Measurements from ENCODE around the gene ARHGAP9. TPM values are rescaled to one million over a fixed set of nuclear protein-coding genes. Genes with fewer than 3 reads are reported as not detected.
"Not testable (repeated sequence)": the region's sequence is repeated elsewhere in the genome, so short reads cannot be mapped to it uniquely, and the experiment has no call there.

ARHGAP9 gene
- total RNA-seq, 1 donor from 2014 or later: not detected

DNA sequence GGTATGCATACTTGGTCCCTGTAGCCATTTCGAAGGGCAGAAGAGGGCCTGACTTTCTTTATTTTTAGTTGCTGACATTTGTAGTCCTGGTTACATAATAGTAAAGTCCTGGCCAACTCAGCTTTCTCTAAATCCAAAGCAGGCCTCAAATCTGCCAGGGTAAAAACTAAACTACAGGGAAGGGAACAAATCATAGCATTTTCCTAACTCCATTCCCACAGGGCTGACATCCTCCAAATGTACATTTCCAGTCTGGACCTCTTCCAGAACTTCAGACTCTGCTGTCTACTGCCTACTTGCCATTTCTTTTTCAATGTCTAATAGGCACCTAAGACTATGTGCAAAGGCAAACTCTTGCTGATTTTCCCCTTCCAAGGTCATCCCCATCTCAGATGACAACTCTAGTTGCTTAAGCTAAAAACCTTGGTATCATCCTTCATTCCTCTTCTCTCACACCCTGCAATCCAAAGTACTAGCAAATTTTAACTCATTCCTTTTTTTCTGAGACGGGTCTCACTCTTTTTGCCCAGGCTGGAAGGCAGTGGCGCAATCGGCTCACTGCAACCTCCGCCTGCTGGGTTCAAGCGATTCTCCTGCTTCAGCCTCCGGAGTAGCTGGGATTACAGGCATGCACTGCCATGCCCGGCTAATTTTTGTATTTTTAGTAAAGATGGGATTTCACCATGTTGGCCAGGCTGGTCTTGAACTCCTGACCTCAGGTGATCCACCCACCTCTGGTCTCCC is 38.7 kb upstream of the ARHGAP9 start:
- Mint-ChIP-seq H3K4me3 (peak overlapping the region; percentile 96), H3K27me3 (ENCODE audit: low read depth) (no peaks in the 10 kb centered on the region), H3K27ac (peak overlapping the region; percentile 99), H3K36me3 (peaks cover 26% of the 10 kb centered on the region), H3K4me1 (peaks cover 33% of the 10 kb centered on the region), H3K9me3 (no peaks in the 10 kb centered on the region)
- TF ChIP-seq, protein P1, sequence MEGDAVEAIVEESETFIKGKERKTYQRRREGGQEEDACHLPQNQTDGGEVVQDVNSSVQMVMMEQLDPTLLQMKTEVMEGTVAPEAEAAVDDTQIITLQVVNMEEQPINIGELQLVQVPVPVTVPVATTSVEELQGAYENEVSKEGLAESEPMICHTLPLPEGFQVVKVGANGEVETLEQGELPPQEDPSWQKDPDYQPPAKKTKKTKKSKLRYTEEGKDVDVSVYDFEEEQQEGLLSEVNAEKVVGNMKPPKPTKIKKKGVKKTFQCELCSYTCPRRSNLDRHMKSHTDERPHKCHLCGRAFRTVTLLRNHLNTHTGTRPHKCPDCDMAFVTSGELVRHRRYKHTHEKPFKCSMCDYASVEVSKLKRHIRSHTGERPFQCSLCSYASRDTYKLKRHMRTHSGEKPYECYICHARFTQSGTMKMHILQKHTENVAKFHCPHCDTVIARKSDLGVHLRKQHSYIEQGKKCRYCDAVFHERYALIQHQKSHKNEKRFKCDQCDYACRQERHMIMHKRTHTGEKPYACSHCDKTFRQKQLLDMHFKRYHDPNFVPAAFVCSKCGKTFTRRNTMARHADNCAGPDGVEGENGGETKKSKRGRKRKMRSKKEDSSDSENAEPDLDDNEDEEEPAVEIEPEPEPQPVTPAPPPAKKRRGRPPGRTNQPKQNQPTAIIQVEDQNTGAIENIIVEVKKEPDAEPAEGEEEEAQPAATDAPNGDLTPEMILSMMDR (IDR thresholded peaks at IDR 0.05; ENCODE audit: unreplicated experiment): no peak
- no peak for DNase-seq (ENCODE audit: low spot score in 2 of 2, unreplicated experiment in 2 of 2)

DNA sequence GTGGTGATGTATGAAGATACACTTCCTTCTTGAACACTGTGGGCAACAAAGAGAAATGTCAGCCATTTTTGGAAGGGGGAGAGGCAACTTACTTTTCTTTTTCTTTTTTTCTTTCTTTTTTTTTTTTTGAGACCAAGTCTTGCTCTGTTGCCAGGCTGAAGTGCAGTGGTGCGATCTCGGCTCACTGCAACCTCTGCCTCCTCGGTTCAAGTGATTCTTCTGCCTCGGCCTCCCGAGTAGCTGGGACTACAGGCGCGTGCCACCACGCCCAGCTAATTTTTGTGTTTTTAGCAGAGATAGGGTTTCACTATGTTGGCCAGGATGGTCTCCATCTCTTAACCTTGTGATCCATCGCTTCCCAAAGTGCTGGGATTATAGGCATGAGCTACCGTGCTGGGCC is 38.1 kb upstream of the ARHGAP9 start:
- H3K36me3 Mint-ChIP-seq: peaks cover 33% of the 10 kb centered on the region
- peak overlapping the region; percentile 52 for H3K27ac Mint-ChIP-seq
- not testable (repeated sequence) for H3K9me3 Mint-ChIP-seq; H3K4me3 Mint-ChIP-seq; DNase-seq (ENCODE audit: low spot score in 2 of 2, unreplicated experiment in 2 of 2); H3K27me3 Mint-ChIP-seq (ENCODE audit: low read depth)
- peaks cover 29% of the 10 kb centered on the region for H3K4me1 Mint-ChIP-seq

DNA sequence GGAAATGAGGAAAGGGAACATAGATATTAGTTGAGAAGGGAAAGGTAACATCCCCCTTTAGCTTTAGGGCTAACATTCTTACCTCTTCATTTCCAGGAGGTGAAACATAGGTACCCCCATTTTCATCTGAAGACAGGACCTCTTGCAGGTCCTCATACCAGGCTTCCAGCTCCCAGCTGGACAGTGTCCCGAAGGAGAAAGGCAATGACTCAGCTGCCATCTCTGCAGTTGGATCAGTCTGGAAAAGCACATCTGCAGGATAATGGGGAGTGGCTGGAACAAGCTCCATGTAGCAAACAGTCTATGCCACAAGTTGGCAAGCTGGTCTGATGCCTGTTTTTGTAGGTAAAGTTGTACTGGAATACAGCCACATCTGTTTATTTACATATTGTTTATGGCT is 37.5 kb upstream of the ARHGAP9 start:
- Mint-ChIP-seq H3K36me3 (peaks cover 38% of the 10 kb centered on the region), H3K4me3 (no peak overlapping the region), H3K27me3 (ENCODE audit: low read depth) (no peaks in the 10 kb centered on the region), H3K4me1 (peaks cover 29% of the 10 kb centered on the region), H3K9me3 (no peaks in the 10 kb centered on the region), H3K27ac (no peak overlapping the region)
- TF ChIP-seq, protein P1 (IDR thresholded peaks at IDR 0.05; ENCODE audit: unreplicated experiment): no peak
- no peak for DNase-seq (ENCODE audit: low spot score in 2 of 2, unreplicated experiment in 2 of 2)

DNA sequence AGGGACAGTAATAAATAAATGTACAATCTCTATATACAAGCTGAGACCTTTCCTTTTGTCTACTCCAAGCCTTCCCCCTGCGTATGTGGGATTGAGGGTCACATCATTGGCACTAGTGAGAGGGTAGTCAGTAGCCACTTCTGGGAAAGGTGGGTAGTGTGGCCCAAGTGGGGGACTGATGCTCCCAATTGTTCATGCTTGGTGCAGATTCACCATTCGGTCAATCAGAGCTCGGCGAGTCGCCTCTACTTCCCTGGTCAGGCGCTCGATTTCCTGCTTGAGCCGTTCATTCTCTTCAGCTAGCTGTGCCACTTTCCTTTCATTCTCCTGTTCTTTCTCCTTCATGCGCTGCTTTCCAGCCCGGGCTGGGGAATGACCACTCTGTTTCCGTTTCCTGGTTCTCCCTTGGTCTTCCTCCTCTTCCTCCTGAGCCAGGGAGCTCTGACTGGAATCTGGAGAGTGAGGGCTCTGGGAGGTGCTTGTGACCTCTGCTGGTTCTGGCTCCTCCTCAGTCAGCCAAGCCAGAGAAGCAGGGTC is 37.0 kb upstream of the ARHGAP9 start:
- Mint-ChIP-seq H3K27me3 (ENCODE audit: low read depth) (no peaks in the 10 kb centered on the region), H3K36me3 (peaks cover 41% of the 10 kb centered on the region), H3K27ac (peak overlapping the region; percentile 48), H3K4me3 (no peak overlapping the region), H3K4me1 (peaks cover 25% of the 10 kb centered on the region), H3K9me3 (no peaks in the 10 kb centered on the region)
- no peak for DNase-seq (ENCODE audit: low spot score in 2 of 2, unreplicated experiment in 2 of 2)
- TF ChIP-seq, protein P1 (IDR thresholded peaks at IDR 0.05; ENCODE audit: unreplicated experiment): no peak

DNA sequence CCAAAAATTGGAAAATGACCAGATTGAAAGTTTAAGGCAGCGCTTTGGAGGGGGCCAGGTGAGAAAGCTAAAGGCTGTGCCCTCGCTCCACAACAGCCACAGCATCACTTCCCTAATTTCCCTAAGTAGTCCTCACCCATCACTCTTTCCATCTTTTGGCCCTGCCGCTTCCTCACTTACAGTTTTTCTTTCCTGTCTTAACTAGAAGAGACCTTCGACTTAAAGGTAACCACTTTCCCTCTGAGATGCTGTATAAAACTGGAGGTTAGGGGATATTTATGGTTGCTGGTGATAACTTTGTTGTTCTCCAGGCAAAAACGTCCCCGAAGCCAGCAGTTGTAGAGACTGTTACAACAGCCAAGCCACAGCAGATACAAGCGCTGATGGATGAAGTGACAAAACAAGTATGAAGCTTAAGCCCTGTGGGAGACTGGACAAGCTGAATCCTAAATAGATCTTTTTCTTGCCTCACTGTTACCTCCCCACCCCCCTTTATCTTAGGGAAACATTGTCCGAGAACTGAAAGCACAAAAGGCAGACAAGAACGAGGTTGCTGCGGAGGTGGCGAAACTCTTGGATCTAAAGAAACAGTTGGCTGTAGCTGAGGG is 36.4 kb upstream of the ARHGAP9 start:
- Mint-ChIP-seq H3K4me3 (no peak overlapping the region), H3K9me3 (no peaks in the 10 kb centered on the region), H3K36me3 (peaks cover 41% of the 10 kb centered on the region), H3K27ac (peak overlapping the region; percentile 48), H3K27me3 (ENCODE audit: low read depth) (no peaks in the 10 kb centered on the region), H3K4me1 (peaks cover 18% of the 10 kb centered on the region)
- TF ChIP-seq, protein P1 (IDR thresholded peaks at IDR 0.05; ENCODE audit: unreplicated experiment): no peak
- no peak for DNase-seq (ENCODE audit: low spot score in 2 of 2, unreplicated experiment in 2 of 2)

DNA sequence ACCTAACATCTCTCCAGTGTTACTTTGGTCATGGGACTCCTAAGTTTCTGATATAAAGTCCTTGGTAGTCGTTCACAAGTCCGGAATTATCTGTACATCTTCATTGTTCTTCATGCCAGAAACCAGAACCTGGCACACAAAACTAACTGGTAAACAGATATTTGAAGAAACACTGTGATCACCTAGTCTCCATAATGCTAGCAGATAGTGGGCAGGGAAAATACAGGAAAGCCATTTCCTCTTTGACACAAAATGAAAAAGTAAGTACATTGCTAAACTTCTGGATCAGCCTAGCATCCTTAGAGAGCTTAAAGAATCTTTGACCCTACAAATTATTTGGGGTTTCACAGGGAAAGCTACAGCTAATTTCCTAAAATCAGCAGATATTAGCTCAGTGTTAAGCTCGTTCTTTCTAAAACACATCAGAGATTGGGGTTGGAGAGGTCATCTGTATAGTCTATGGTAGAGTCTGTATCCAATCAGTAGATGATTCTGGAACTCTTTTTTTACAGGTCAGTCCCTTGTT is 35.8 kb upstream of the ARHGAP9 start:
- TF ChIP-seq, protein P1 (IDR thresholded peaks at IDR 0.05; ENCODE audit: unreplicated experiment): no peak
- Mint-ChIP-seq H3K4me1 (peaks cover 16% of the 10 kb centered on the region), H3K27ac (no peak overlapping the region), H3K27me3 (ENCODE audit: low read depth) (no peaks in the 10 kb centered on the region), H3K4me3 (no peak overlapping the region), H3K36me3 (peaks cover 41% of the 10 kb centered on the region), H3K9me3 (no peaks in the 10 kb centered on the region)
- no peak for DNase-seq (ENCODE audit: low spot score in 2 of 2, unreplicated experiment in 2 of 2)

All from mesothelial cell of epicardium (in vitro differentiated cells).